ENCODE measurements around the gene ATL2.

DNA sequence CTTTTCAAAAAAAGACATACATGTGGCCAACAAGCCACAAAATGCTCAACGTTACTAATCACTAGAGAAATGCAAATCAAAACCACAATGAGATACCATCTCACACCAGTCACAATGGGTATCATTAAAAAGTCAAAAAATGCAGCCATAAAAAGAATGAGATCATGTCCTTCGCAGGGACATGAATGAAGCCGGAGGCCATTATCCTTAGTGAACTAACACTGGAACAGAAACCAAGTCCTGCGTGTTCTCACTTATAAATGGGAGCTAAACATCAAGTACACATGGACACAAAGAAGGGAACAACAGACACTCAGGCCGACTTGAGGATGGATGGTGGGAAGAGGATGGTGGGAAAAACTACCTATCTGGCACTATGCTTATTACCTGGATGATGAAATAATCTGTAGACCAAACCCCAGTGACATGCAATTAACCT lies 17.8 kb upstream of the ATL2 start:
- TF ChIP-seq, protein P1, sequence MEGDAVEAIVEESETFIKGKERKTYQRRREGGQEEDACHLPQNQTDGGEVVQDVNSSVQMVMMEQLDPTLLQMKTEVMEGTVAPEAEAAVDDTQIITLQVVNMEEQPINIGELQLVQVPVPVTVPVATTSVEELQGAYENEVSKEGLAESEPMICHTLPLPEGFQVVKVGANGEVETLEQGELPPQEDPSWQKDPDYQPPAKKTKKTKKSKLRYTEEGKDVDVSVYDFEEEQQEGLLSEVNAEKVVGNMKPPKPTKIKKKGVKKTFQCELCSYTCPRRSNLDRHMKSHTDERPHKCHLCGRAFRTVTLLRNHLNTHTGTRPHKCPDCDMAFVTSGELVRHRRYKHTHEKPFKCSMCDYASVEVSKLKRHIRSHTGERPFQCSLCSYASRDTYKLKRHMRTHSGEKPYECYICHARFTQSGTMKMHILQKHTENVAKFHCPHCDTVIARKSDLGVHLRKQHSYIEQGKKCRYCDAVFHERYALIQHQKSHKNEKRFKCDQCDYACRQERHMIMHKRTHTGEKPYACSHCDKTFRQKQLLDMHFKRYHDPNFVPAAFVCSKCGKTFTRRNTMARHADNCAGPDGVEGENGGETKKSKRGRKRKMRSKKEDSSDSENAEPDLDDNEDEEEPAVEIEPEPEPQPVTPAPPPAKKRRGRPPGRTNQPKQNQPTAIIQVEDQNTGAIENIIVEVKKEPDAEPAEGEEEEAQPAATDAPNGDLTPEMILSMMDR (IDR thresholded peaks at IDR 0.05) = no peak
- TF ChIP-seq POLR2A (IDR thresholded peaks at IDR 0.05) = no peak
